H1 (cell line): ENCODE data around the gene PLEKHM3. TPM values are rescaled to one million over a fixed set of nuclear protein-coding genes. Genes with fewer than 3 reads are reported as not detected.

Experiments used
- CTCF ChIA-PET: fragments of 300-600 bp; sonication (Branson Sonifier 250); formaldehyde crosslinking; loops from one replicate; lab custom pipeline; 2021; ENCODE audit not compliant: partially characterized antibody; lab: Charles Lee
- POLR2A ChIA-PET: fragments of 300-600 bp; sonication (Branson Sonifier 250); formaldehyde crosslinking; loops from one replicate; lab custom pipeline; 2021; ENCODE audit warnings: inconsistent platforms; ENCODE audit not compliant: partially characterized antibody; lab: Charles Lee
- DNase-seq, 2 experiments: peaks; one replicate each; pipeline versions ENCODE4 v3.0.0 to v3.0.0-alpha.2; 2010 to 2022; ENCODE audit warnings: low spot score in 2 of 2, low read depth in 1 of 2, mixed read lengths in 1 of 2
- FAIRE-seq: peaks from 2 replicates; lab custom pipeline; 2011; peaks lifted over from hg19 to GRCh38; lab: Jason Lieb, UNC
- H2AFZ ChIP-seq: 2 replicates; pipeline ENCODE4 v1.8.1; 2012; ENCODE audit warnings: low read length, inconsistent platforms
- H2AK5ac ChIP-seq: 2 replicates; pipeline ENCODE4 v1.6.1; 2013; ENCODE audit warnings: low read depth, low read length
- H2BK120ac ChIP-seq: replicated peaks from 2 replicates; pipeline ENCODE3; 2013; ENCODE audit warnings: low read depth, low read length, inconsistent platforms
- H2BK12ac ChIP-seq: 2 replicates; pipeline ENCODE4 v1.6.1; 2013; ENCODE audit warnings: low read depth, low read length
- H2BK15ac ChIP-seq: 2 replicates; pipeline ENCODE4 v1.6.1; 2013; ENCODE audit warnings: low read length
- H2BK20ac ChIP-seq: 2 replicates; pipeline ENCODE4 v1.6.1; 2013; ENCODE audit warnings: low read length
- H2BK5ac ChIP-seq: 2 replicates; pipeline ENCODE4 v1.6.1; 2013; ENCODE audit warnings: low read depth, low read length
- H3K14ac ChIP-seq: 2 replicates; pipeline ENCODE4 v1.6.1; 2013; ENCODE audit warnings: inconsistent platforms; ENCODE audit not compliant: insufficient read length
- H3K18ac ChIP-seq: 2 replicates; pipeline ENCODE4 v1.6.1; 2013; ENCODE audit warnings: low read length; ENCODE audit errors: extremely low read depth
- H3K23ac ChIP-seq: 2 replicates; pipeline ENCODE4 v1.6.1; 2013; ENCODE audit warnings: inconsistent platforms; ENCODE audit not compliant: insufficient read length
- H3K23me2 ChIP-seq: 2 replicates; pipeline ENCODE4 v1.6.1; 2013; ENCODE audit warnings: low read depth, low read length
- H3K27ac ChIP-seq: 2 replicates; pipeline ENCODE4 v1.6.1; 2011; ENCODE audit warnings: low read depth, low read length, inconsistent platforms
- H3K27me3 ChIP-seq, 4 experiments: replicated peaks in 1 of 4; 1 replicate in 1 of 4; 2 replicates in 3 of 4; pipeline versions ENCODE4 v1.6.1 to v1.8.1; 2011 to 2013; ENCODE audit warnings: low read length in 3 of 4, mild to moderate bottlenecking in 3 of 4, inconsistent platforms in 2 of 4, mixed read lengths in 2 of 4, moderate library complexity in 1 of 4; ENCODE audit not compliant: control insufficient read depth in 3 of 4, insufficient read depth in 3 of 4; ENCODE audit errors: extremely low read depth in 1 of 4
- H3K36me3 ChIP-seq, 4 experiments: 2 replicates each; pipeline versions ENCODE4 v1.6.1 to v1.8.1; 2011 to 2013; ENCODE audit warnings: mild to moderate bottlenecking in 4 of 4, low read length in 3 of 4, moderate library complexity in 2 of 4, control low read depth in 1 of 4, inconsistent platforms in 1 of 4; ENCODE audit not compliant: insufficient read depth in 4 of 4, control insufficient read depth in 2 of 4
- H3K4ac ChIP-seq: replicated peaks from 2 replicates; pipeline ENCODE3; 2013; ENCODE audit warnings: low read length, low read depth, mixed read lengths, inconsistent platforms; ENCODE audit not compliant: insufficient read length
- H3K4me1 ChIP-seq, 4 experiments: replicated peaks in 1 of 4; 1 replicate in 1 of 4; 2 replicates in 3 of 4; pipeline versions ENCODE4 v1.6.1 to v1.8.1; 2011 to 2013; ENCODE audit warnings: low read length in 3 of 4, inconsistent platforms in 2 of 4, mixed read lengths in 1 of 4; ENCODE audit not compliant: insufficient read depth in 4 of 4, control insufficient read depth in 3 of 4
- H3K4me2 ChIP-seq, 2 experiments: 2 replicates each; pipeline versions ENCODE4 v1.6.1 to v1.8.1; 2011 to 2013; ENCODE audit warnings: low read depth in 2 of 2, low read length in 2 of 2, control low read depth in 1 of 2, inconsistent platforms in 1 of 2, mild to moderate bottlenecking in 1 of 2; ENCODE audit not compliant: insufficient read depth in 1 of 2
- H3K4me3 ChIP-seq, 4 experiments: fragments of 200-600, 300-600 bp in 1 of 4; sonication (generic), shearing (Covaris generic), sonication (Bioruptor Twin) in 1 of 4; 2 replicates each; pipeline versions ENCODE4 v1.5.1 to v1.8.1; 2011 to 2016; ENCODE audit warnings: low read length in 4 of 4, low read depth in 3 of 4, control low read depth in 2 of 4, inconsistent platforms in 2 of 4, mild to moderate bottlenecking in 2 of 4, mixed read lengths in 1 of 4, moderate library complexity in 1 of 4; ENCODE audit not compliant: insufficient read depth in 2 of 4; ENCODE audit errors: extremely low read depth in 1 of 4
- H3K56ac ChIP-seq: replicated peaks from 2 replicates; pipeline ENCODE3; 2013; ENCODE audit warnings: low read depth, mild to moderate bottlenecking, mixed read lengths, low read length, inconsistent platforms; ENCODE audit not compliant: insufficient read length
- H3K79me1 ChIP-seq: 2 replicates; pipeline ENCODE4 v1.6.1; 2013; ENCODE audit warnings: low read depth, low read length, control low read depth
- H3K79me2 ChIP-seq, 2 experiments: 2 replicates each; pipeline versions ENCODE4 v1.6.1 to v1.8.1; 2012 to 2013; ENCODE audit warnings: low read length in 2 of 2, mild to moderate bottlenecking in 2 of 2, inconsistent platforms in 1 of 2; ENCODE audit not compliant: insufficient read depth in 2 of 2, control insufficient read depth in 1 of 2
- H3K9ac ChIP-seq, 4 experiments: replicated peaks in 1 of 4; 1 replicate in 1 of 4; 2 replicates in 3 of 4; pipeline versions ENCODE4 v1.6.1 to v1.8.1; 2011 to 2013; ENCODE audit warnings: low read depth in 3 of 4, low read length in 3 of 4, control low read depth in 2 of 4, mild to moderate bottlenecking in 2 of 4, moderate library complexity in 2 of 4, inconsistent platforms in 1 of 4; ENCODE audit errors: extremely low read depth in 1 of 4
- H3K9me3 ChIP-seq, 2 experiments: 2 replicates each; pipeline versions ENCODE4 v1.6.1 to v1.8.1; 2012 to 2013; ENCODE audit warnings: mild to moderate bottlenecking in 2 of 2, moderate library complexity in 2 of 2, control low read depth in 1 of 2, inconsistent platforms in 1 of 2, low read depth in 1 of 2, low read length in 1 of 2, mixed read lengths in 1 of 2; ENCODE audit not compliant: insufficient read depth in 2 of 2
- H4K20me1 ChIP-seq, 2 experiments: replicated peaks in 1 of 2; 2 replicates each; pipeline versions ENCODE3 to v1.8.1; 2011 to 2013; ENCODE audit warnings: inconsistent platforms in 2 of 2, low read length in 2 of 2, mild to moderate bottlenecking in 1 of 2; ENCODE audit not compliant: insufficient read depth in 2 of 2, control insufficient read depth in 1 of 2
- H4K5ac ChIP-seq: 2 replicates; pipeline ENCODE4 v1.6.1; 2013; ENCODE audit warnings: low read length, low read depth, mixed read lengths, inconsistent platforms; ENCODE audit not compliant: insufficient read length
- H4K8ac ChIP-seq: 2 replicates; pipeline ENCODE4 v1.8.0; 2013; ENCODE audit warnings: mild to moderate bottlenecking, moderate library complexity, low read length, inconsistent platforms; ENCODE audit not compliant: insufficient read depth; ENCODE audit errors: extremely low read depth
- H4K91ac ChIP-seq: replicated peaks from 2 replicates; pipeline ENCODE3; 2013; ENCODE audit warnings: low read length, mixed read lengths, inconsistent platforms; ENCODE audit not compliant: insufficient read length
- ATF2 ChIP-seq: IDR thresholded peaks from 2 replicates; pipeline ENCODE4 v1.6.1; 2012; ENCODE audit warnings: low read length, inconsistent platforms
- EGR1 ChIP-seq: IDR thresholded peaks from 2 replicates; pipeline ENCODE4 v1.6.1; 2011; ENCODE audit warnings: low read depth, low read length, borderline replicate concordance
- EP300 ChIP-seq, 2 experiments: IDR thresholded peaks; 1 replicate in 1 of 2; 2 replicates in 1 of 2; pipeline ENCODE4 v1.6.1; 2011 to 2012; ENCODE audit warnings: low read depth in 2 of 2, low read length in 2 of 2, mild to moderate bottlenecking in 2 of 2, borderline replicate concordance in 1 of 2, inconsistent platforms in 1 of 2, moderate library complexity in 1 of 2
- FOSL1 ChIP-seq: IDR thresholded peaks from 2 replicates; pipeline ENCODE4 v1.6.1; 2011; ENCODE audit warnings: mild to moderate bottlenecking, low read depth, low read length, moderate library complexity; ENCODE audit not compliant: insufficient read depth
- GABPA ChIP-seq: IDR thresholded peaks from 2 replicates; pipeline ENCODE4 v1.6.1; 2011; ENCODE audit warnings: mild to moderate bottlenecking, low read length, moderate library complexity, borderline replicate concordance; ENCODE audit not compliant: insufficient read depth
- MAX ChIP-seq: IDR thresholded peaks from 2 replicates; pipeline ENCODE4 v1.6.1; 2012; ENCODE audit warnings: inconsistent platforms
- RNF2 ChIP-seq: fragments of 200-900, 300-1000 bp; sonication (generic); IDR thresholded peaks from 2 replicates; pipeline ENCODE4 v1.7.1; 2016; ENCODE audit warnings: borderline replicate concordance, low read depth, mild to moderate bottlenecking, antibody characterized with exemption, low read length; ENCODE audit not compliant: poor library complexity, severe bottlenecking; ENCODE audit errors: missing control alignments
- RXRA ChIP-seq: IDR thresholded peaks from 2 replicates; pipeline ENCODE4 v1.6.1; 2011; ENCODE audit warnings: low read depth, mild to moderate bottlenecking, low read length, moderate library complexity; ENCODE audit not compliant: insufficient read depth
- SAP30 ChIP-seq: fragments of 300-600 bp; sonication (generic); IDR thresholded peaks from 2 replicates; pipeline ENCODE4 v1.7.1; 2012; ENCODE audit warnings: low read length, moderate library complexity, mild to moderate bottlenecking, inconsistent platforms; ENCODE audit not compliant: insufficient read depth, insufficient replicate concordance
- SP2 ChIP-seq: IDR thresholded peaks from 2 replicates; pipeline ENCODE4 v1.6.1; 2012; ENCODE audit warnings: mild to moderate bottlenecking, low read length, inconsistent platforms
- YY1 ChIP-seq: IDR thresholded peaks from 2 replicates; pipeline ENCODE4 v1.6.1; 2011; ENCODE audit warnings: low read depth, mild to moderate bottlenecking, low read length
- WGBS, 2 experiments: shearing (Covaris generic) in 1 of 2; methylation state at CpG; one replicate each; pipeline versions ENCODE4 v1.1.6 to v1.1.7; 2013 to 2015; ENCODE audit warnings: low lambda C conversion rate in 2 of 2, mixed read lengths in 2 of 2, inconsistent platforms in 1 of 2, low coverage in 1 of 2, missing lambda C conversion rate in 1 of 2; ENCODE audit not compliant: insufficient replicate concordance in 2 of 2, insufficient coverage in 1 of 2, insufficient read length in 1 of 2; ENCODE audit errors: extremely low coverage in 1 of 2, missing lambda C conversion rate in 1 of 2; 5-methylcytosine and 5-hydroxymethylcytosine counted together
- polyA plus RNA-seq, 7 experiments: library from polyadenylated mRNA; depleted of rRNA in 3 of 7; stranded (reverse) in 5 of 7; unstranded in 2 of 7; fragments of >200 nt in 5 of 7; fragments of 200-250 nt in 2 of 7; gene quantifications; 1 replicate in 5 of 7; 2 replicates in 1 of 7; 4 replicates in 1 of 7; pipeline versions ENCODE4 v1.2.1 to v1.2.3, GENCODE V29; 2011 to 2013; ENCODE audit warnings: missing spikeins in 2 of 7, mixed read lengths in 2 of 7
- total RNA-seq: library from RNA; stranded (reverse); fragmentation: NEBNext Ultra II Directional; extraction: Animal tissue kit (Norgen Biotek cat#: 25700); gene quantifications from 2 replicates; pipeline ENCODE4 v1.2.1, GENCODE V29; 2021

The PLEKHM3 gene
- total and polyA plus RNA-seq, 2 of the 8 experiments (the other 6 are each of a cell fraction or from before 2014, with no cell fraction given), result 2.3 to 5.8 TPM

GRCh38 chr2:207920321-207920720 lies 105.0 kb downstream of the PLEKHM3 start:
- ChIA-PET POLR2A (no interaction called here), CTCF (interaction anchor here (0.6 to 3.7 kb wide), 6 partner anchors 14 to 424 kb away, joined by 3 to 10 read pairs (median 4); no protein-coding TSS in a partner anchor)
- Histone ChIP-seq H3K36me3 (no peaks in the 10 kb centered on the region), H2BK15ac (no peak overlapping the region), H3K79me2 (no peaks in the 10 kb centered on the region), H3K9ac (no peak overlapping the region), H4K8ac (no peak overlapping the region), H2AK5ac (no peak overlapping the region), H3K56ac (no peak overlapping the region), H2BK5ac (no peak overlapping the region), H3K79me1 (no peaks in the 10 kb centered on the region), H3K27me3 (no peaks in the 10 kb centered on the region; a peak in 1 of 7 replicates), H2BK120ac (no peak overlapping the region), H3K4me3 (no peak overlapping the region), H2BK20ac (no peak overlapping the region), H3K18ac (no peak overlapping the region), H4K20me1 (no peaks in the 10 kb centered on the region), H3K23ac (no peak overlapping the region), H3K4me1 (peaks cover 0 to 4% (median 0%) of the 10 kb centered on the region in 4 experiments; a peak in 1 of 7 replicates), H3K9me3 (no peaks in the 10 kb centered on the region), H3K23me2 (no peaks in the 10 kb centered on the region), H3K14ac (no peak overlapping the region), H4K91ac (no peak overlapping the region), H3K27ac (no peak overlapping the region), H2BK12ac (no peak overlapping the region), H3K4ac (no peak overlapping the region), H3K4me2 (no peak overlapping the region), H2AFZ (no peak overlapping the region), H4K5ac (no peak overlapping the region)
- no peak for FAIRE-seq
- no peak for DNase-seq
- 88% methylated on average over 3 of the region's 3 CpGs; no CpG with 5 or more reads in 1 of the 2 experiments for WGBS, 2 experiments
- TF ChIP-seq SP2, result no peak
- TF ChIP-seq FOSL1, result no peak
- TF ChIP-seq GABPA, result no peak
- no peak for TF ChIP-seq ATF2
- TF ChIP-seq RNF2, result no peak
- no peak for TF ChIP-seq SAP30
- no peak for TF ChIP-seq MAX
- no peak for TF ChIP-seq EP300 (IDR thresholded peaks at IDR 0.05; ENCODE audit: borderline replicate concordance in 1 of 2, low read depth in 2 of 2, low read length in 2 of 2)
- TF ChIP-seq RXRA, result no peak
- TF ChIP-seq YY1, result no peak
- TF ChIP-seq EGR1, result no peak
